Stimulated activated naive CD8-positive, alpha-beta T cell treated with anti-CD3 and anti-CD28 coated beads, Interleukin-15, amount 100 ng/mL, for 72 hours (primary cell): ENCODE measurements around the gene PYY.
A peak's percentile ranks its signal among the peaks of the same experiment; 100 is the strongest.
"Not testable (repeated sequence)": the region's sequence is repeated elsewhere in the genome, so short reads cannot be mapped to it uniquely, and the experiment has no call there.

Experiments used
- ATAC-seq: fragments of 150-1000 bp; cut with Tn5 transposase; 2 replicates; pipeline ENCODE4 v1.10.0; 2021; ENCODE audit warnings: mild to moderate bottlenecking, moderate library complexity
- DNase-seq, 2 donors: peaks; one replicate each; pipeline ENCODE4 v3.0.0; 2021 to 2022
- H3K27ac Mint-ChIP-seq, 2 donors: one replicate each; pipeline ENCODE4 v1.8.0; 2022; ENCODE audit warnings: mild to moderate bottlenecking in 2 of 2, mixed read lengths in 2 of 2, moderate library complexity in 2 of 2
- H3K27me3 Mint-ChIP-seq: one replicate; pipeline ENCODE4 v1.8.0; 2022; ENCODE audit warnings: mixed read lengths
- H3K4me1 Mint-ChIP-seq: one replicate; pipeline ENCODE4 v1.8.0; 2022; ENCODE audit warnings: mild to moderate bottlenecking, mixed read lengths
- H3K4me3 Mint-ChIP-seq, 2 donors: one replicate each; pipeline ENCODE4 v1.8.0; 2022; ENCODE audit warnings: mild to moderate bottlenecking in 2 of 2, mixed read lengths in 2 of 2, moderate library complexity in 1 of 2
- H3K9me3 Mint-ChIP-seq, 2 donors: one replicate each; pipeline ENCODE4 v1.8.0; 2022; ENCODE audit warnings: mixed read lengths in 2 of 2

The PYY gene

GRCh38 chr17:43966276-43966675, 12.5 kb upstream of the PYY start:
- DNase-seq: no peak
- Mint-ChIP-seq H3K9me3 (no peaks in the 10 kb centered on the region), H3K4me3 (no peak overlapping the region), H3K4me1 (no peaks in the 10 kb centered on the region), H3K27ac (no peak overlapping the region), H3K27me3 (peaks cover 18% of the 10 kb centered on the region)
- ATAC-seq: no peak

GRCh38 chr17:43962479-43962878, 8.7 kb upstream of the PYY start:
- Mint-ChIP-seq H3K27me3 (peaks cover 16% of the 10 kb centered on the region), H3K27ac (no peak overlapping the region), H3K4me1 (no peaks in the 10 kb centered on the region), H3K9me3 (no peaks in the 10 kb centered on the region), H3K4me3 (no peak overlapping the region)
- ATAC-seq (no peak), DNase-seq (no peak)

- ATAC-seq: no peak
- Mint-ChIP-seq H3K4me1 (no peaks in the 10 kb centered on the region), H3K4me3 (no peak overlapping the region), H3K27ac (no peak overlapping the region), H3K27me3 (peaks cover 16% of the 10 kb centered on the region), H3K9me3 (no peaks in the 10 kb centered on the region)
- no peak for DNase-seq
These were observed 8.2 kb upstream of the PYY start for GRCh38 chr17:43961954-43962353.

DNA sequence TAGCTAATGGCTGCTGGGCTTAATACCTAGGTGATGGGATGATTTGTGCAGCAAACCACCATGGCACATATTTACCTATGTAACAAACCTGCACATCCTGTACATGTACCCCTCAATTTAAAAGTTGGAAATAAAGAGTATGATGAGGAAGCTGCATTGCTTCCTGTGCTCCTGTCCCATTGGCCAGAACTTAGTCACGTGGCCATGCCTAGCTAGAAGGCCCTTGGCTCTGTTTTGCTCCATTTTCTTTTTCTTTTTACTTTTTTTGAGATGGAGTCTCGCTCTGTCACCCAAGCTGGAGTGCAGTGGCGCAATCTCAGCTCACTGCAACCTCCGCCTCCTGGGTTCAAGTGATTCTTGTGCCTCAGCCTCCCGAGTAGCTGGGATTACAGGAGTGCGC, 7.6 kb upstream of the PYY start:
- H3K9me3 Mint-ChIP-seq, H3K4me1 Mint-ChIP-seq, H3K27ac Mint-ChIP-seq, DNase-seq, H3K4me3 Mint-ChIP-seq, ATAC-seq: not testable (repeated sequence)
- peaks cover 16% of the 10 kb centered on the region for H3K27me3 Mint-ChIP-seq

DNA sequence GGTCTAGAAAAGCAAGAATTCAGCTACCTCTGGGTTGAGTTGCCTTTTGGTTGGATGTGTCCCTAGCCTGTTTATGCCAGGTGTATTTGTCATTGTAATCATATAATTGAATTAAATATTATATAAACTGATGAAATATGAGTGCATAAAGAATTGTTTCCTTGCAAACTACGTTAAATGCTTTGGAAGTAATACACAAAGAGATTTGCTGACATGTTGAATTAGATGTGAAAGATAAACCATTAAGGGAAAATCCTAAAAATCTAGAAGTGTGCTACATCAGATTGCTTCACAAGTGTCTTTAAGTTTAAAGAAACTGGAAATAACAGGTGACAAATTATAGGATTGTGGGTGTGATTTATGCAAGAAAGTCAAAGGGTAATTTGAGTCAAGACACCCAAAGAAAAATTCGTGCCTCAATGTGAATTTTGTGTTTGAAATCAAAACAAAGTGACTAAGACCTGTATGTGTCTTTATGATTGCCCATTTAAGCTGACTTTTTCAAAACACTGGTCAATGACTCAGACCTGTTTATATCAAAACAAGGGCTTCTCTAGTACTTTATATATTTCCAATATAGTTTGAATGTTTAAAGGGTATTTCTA, 5.1 kb upstream of the PYY start:
- Mint-ChIP-seq H3K4me3 (no peak overlapping the region), H3K4me1 (no peaks in the 10 kb centered on the region), H3K9me3 (no peaks in the 10 kb centered on the region), H3K27ac (no peak overlapping the region), H3K27me3 (peaks cover 38% of the 10 kb centered on the region)
- ATAC-seq (no peak), DNase-seq (no peak)

GRCh38 chr17:43956222-43956621, 2.5 kb upstream of the PYY start:
- peaks cover 48% of the 10 kb centered on the region for H3K27me3 Mint-ChIP-seq
- H3K4me1 Mint-ChIP-seq: peaks cover 11% of the 10 kb centered on the region
- no peak overlapping the region for H3K27ac Mint-ChIP-seq
- no peak for ATAC-seq
- H3K4me3 Mint-ChIP-seq: no peak overlapping the region
- no peak for DNase-seq
- no peaks in the 10 kb centered on the region for H3K9me3 Mint-ChIP-seq

- peaks cover 73% of the 10 kb centered on the region for H3K27me3 Mint-ChIP-seq
- no peak overlapping the region for H3K27ac Mint-ChIP-seq
- peak overlapping the region; percentile 69 to 74 for H3K4me3 Mint-ChIP-seq
- no peak for ATAC-seq
- no peaks in the 10 kb centered on the region for H3K9me3 Mint-ChIP-seq
- peaks cover 11% of the 10 kb centered on the region for H3K4me1 Mint-ChIP-seq
- DNase-seq: no peak
These were observed 745 bp downstream of the PYY start for GRCh38 chr17:43952724-43953666.

DNA sequence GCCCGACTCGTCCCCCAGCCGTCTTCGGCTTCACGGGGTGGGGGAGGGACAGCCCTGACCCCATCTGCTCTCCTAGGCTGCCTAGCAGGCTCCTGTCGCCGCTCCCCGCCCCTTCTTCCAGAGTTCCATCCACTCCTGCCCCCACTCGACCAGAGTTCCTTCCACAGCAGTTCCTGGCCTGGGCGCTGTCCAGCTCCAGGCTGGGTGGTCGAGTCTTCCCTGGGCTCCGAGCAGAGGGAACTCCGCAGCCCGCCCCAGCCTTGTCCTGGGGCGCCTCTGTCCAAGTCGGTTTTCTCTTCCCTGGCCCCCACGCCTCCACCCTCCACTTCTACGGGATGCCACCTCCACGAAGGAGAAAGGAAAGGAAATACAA, 1.4 kb downstream of the PYY start:
- Mint-ChIP-seq H3K4me3 (peak overlapping the region in 1 of 2 donors; percentile 19), H3K4me1 (peaks cover 11% of the 10 kb centered on the region), H3K27ac (no peak overlapping the region), H3K27me3 (peaks cover 73% of the 10 kb centered on the region), H3K9me3 (no peaks in the 10 kb centered on the region)
- no peak for DNase-seq
- ATAC-seq: no peak

- no peak overlapping the region for H3K27ac Mint-ChIP-seq
These were observed 2.0 kb downstream of the PYY start for GRCh38 chr17:43951750-43952149.

GRCh38 chr17:43950554-43950953, 3.2 kb downstream of the PYY start:
- Mint-ChIP-seq H3K4me3 (no peak overlapping the region), H3K27ac (no peak overlapping the region), H3K27me3 (peaks cover 74% of the 10 kb centered on the region), H3K9me3 (no peaks in the 10 kb centered on the region), H3K4me1 (peaks cover 20% of the 10 kb centered on the region)
- DNase-seq (no peak), ATAC-seq (no peak)

More at GRCh38 chr17:43951750-43952149, 2.0 kb downstream of the PYY start:
- Mint-ChIP-seq H3K4me1 (peaks cover 11% of the 10 kb centered on the region), H3K4me3 (no peak overlapping the region), H3K27me3 (peaks cover 73% of the 10 kb centered on the region), H3K9me3 (no peaks in the 10 kb centered on the region)
- ATAC-seq (no peak), DNase-seq (no peak)

DNA sequence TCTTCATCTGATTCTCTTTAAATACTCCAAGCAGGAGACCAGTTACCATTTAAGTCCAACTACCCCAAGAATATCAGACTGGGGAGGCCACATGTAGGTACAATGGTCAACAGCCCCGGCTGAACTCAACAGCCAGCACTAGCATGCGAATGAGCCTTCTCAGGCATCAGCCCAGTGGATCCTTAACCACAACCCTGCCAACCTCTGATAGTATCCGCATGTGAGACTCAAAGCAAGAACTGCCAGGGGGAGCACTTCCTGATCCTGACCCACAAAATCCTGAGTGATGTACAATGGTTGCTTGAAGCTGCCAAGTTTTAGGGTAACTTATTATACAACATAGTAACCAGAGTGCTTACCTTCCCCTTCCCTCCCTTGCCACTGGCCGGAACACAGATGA, 4.0 kb downstream of the PYY start:
- Mint-ChIP-seq H3K4me3 (no peak overlapping the region), H3K27me3 (peaks cover 67% of the 10 kb centered on the region), H3K9me3 (no peaks in the 10 kb centered on the region), H3K27ac (no peak overlapping the region), H3K4me1 (peaks cover 22% of the 10 kb centered on the region)
- DNase-seq: no peak
- no peak for ATAC-seq

- no peak overlapping the region for H3K4me3 Mint-ChIP-seq
- peaks cover 20% of the 10 kb centered on the region for H3K4me1 Mint-ChIP-seq
- DNase-seq (no peak), ATAC-seq (no peak)
- peaks cover 37% of the 10 kb centered on the region for H3K27me3 Mint-ChIP-seq
- no peak overlapping the region for H3K27ac Mint-ChIP-seq
- H3K9me3 Mint-ChIP-seq: no peaks in the 10 kb centered on the region
These were observed 7.0 kb downstream of the PYY start for GRCh38 chr17:43946781-43947180.

DNA sequence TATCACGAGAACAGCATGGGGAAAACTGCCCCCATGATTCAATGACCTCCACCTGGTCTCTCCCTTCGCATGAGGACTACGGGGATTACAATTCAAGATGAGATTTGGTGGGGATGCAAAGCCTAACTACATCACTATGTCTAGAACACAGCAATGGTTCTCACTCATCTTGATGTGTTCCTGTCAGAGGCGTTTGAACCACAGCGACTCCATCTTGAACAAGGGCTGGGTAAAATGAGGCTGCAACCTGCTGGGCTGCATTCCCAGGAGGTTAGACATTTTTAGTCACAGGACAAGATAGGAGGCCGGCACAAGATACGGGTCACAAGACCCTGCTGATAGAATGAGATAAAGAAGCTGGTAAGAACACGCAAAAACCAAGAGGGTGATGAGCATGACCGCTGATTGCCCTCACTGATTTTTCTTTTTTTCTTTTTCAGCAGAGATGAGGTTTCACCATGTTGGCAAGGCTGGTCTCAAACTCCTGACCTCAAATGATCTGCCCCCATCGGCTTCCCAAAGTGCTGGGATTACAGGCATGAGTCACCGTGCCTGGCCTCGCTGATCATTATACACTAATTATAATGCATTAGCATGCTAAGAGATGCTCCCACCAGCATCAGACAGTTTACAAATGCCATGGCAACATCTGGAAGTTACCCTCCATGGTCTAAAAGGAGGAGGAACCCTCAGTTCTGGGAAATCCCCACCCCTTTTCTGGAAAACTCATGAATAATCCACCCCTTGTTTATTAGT, 8.5 kb downstream of the PYY start:
- Mint-ChIP-seq H3K4me1 (peaks cover 20% of the 10 kb centered on the region), H3K4me3 (no peak overlapping the region), H3K9me3 (no peaks in the 10 kb centered on the region), H3K27ac (no peak overlapping the region), H3K27me3 (peaks cover 21% of the 10 kb centered on the region)
- DNase-seq: no peak
- ATAC-seq: no peak

- Mint-ChIP-seq H3K9me3 (no peaks in the 10 kb centered on the region), H3K4me1 (peaks cover 44% of the 10 kb centered on the region), H3K27me3 (peaks cover 25% of the 10 kb centered on the region), H3K27ac (no peak within 1 kb of the TSS), H3K4me3 (no peak within 1 kb of the TSS)
- DNase-seq (no peak), ATAC-seq (no peak)
These were observed 11.6 kb downstream of the PYY start, which contains the start of gene PPY for GRCh38 chr17:43942051-43942685. Gene PPY, minus strand, starts transcription at chr17:43942476. Its CDS starts 822 bp downstream, at chr17:43941654.

DNA sequence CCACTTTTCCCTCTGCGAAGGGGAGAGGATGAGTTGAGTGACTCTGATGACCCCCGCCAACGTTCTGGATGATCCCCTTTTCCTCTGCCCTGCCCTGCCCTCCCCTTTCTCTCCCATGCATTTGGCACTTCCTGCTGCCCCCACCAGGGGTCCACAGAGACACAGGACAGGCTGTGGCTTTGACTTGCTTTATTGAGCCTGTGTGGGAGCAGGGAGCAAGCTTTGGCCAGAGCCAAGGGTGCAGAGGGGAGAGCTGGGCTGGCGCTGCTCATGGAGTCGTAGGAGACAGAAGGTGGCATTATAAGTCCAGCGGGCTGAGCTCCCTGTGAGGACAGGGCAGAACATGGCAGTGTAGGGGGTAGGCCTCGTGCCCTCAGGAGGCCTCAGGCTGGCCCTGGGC, 13.1 kb downstream of the PYY start:
- DNase-seq (peak in 1 of 2 donors; percentile 41), ATAC-seq (no peak)
- no peak overlapping the region for H3K27ac Mint-ChIP-seq
- no peaks in the 10 kb centered on the region for H3K9me3 Mint-ChIP-seq
- peaks cover 28% of the 10 kb centered on the region for H3K27me3 Mint-ChIP-seq
- H3K4me1 Mint-ChIP-seq: peaks cover 38% of the 10 kb centered on the region
- no peak overlapping the region for H3K4me3 Mint-ChIP-seq
